Activated CD8-positive, alpha-beta memory T cell treated with anti-CD3 and anti-CD28 coated beads, Interleukin-2, amount 50 U/mL, for 1 hour (primary cell): Measurements from ENCODE around the gene JADE2.
"Not testable (repeated sequence)": the region's sequence is repeated elsewhere in the genome, so short reads cannot be mapped to it uniquely, and the experiment has no call there.

ENCODE experiments used
- DNase-seq: peaks from one replicate; pipeline ENCODE4 v3.0.0-alpha.2; 2020; ENCODE audit errors: extremely low read depth

Gene JADE2

DNA sequence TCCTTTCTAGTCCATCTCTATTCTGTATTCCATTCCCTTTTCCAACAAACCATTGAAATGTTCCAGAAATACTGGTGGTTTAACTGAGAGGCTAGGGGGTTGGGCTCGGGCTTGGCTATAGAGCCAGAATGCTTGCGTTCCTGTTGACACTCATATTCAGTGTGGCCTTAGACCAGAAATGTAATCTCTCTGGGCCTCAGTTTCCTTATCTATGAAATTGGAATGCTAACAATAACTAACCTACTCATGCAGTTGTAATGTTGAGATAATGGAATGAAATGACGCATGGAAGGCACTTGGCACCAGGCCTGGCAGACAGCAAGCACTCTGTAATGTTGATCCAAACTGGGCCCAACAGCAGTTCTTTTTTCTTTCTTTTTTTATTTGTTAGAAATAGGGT lies 26.8 kb downstream of the JADE2 start:
- no peak for DNase-seq

DNA sequence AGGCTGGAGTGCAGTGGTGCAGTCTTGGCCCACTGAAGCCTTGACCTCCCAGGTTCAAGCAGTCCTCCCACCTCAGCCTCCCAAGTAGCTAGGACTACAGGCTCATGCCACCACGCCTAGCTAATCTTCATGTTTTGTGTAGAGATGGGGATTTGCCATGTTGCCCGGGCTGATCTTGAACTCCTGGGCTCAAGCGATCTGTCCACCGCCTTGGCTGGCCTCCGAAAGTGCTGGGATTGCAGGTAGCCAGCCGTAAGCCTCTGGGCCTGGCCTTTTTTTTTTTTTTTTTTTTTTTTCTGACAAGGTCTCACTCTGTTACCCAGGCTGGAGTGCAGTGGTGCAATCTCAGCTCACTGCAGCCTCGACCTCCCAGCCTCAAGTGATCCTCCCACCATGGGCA lies 27.2 kb downstream of the JADE2 start:
- not testable (repeated sequence) for DNase-seq

DNA sequence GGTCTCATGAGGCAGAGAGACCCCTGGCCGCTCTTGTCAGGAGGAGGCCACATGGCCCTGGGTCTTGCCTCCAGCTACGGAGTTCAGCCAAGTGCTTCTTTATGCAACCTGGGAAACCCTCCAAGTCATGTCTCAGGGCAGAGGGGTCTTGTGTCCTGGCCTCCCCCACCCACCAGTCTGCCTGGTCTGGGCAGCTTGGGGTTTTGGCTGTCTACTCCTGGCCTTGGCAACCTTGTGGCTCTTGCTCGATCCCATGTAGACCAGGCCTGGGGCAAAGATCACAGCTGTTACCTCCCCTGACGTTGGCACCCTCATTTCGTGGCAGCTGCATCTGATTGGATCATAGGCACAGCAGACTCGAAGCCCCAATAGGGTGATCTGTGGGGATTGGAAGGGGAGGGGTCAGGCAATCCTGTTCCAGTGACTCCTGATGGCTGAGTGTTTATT lies 28.4 kb downstream of the JADE2 start:
- DNase-seq = no peak

DNA sequence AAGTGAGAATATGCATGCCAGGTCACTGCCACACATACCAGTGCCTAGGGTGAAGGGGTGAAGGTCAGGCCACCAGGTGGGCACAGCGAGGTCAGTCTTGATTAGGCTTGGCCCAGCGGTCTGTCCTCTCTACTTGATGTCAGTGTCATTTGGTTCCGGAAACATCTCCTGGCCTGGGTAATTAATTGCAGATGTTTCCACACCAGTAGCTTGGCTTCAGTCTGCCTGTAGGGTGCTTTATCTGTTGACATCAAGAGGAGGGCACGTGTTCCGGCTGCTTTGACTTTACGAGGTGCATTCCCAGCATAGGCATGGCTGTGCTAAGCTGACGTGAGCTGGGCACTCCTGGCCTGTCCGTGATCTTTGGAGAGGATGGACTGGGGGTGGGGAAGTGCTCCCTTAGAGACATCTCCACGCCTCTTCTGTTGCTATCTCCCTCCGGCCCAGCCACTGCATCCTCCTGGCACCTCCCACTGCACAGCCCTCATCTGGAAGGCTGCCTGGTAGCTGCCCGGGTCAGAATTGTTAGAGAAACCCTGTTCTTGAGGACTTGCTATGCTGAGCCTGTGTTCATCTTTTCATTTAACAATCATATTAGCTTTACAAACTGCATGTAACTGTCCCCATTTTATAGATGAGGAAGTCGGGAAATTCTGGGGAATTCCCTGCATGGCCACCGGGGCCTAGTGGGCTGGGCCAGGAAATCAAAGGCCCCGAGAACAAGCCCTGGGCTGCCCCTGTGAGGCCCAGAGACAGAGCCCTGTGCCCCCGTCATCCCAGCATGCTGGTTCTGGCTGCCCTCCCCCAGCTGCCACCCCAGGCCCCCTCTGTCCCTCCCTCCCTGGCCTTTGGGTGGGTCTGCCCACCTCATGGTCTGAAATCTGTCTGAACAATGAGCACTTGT lies 29.1 kb downstream of the JADE2 start:
- no peak for DNase-seq

DNA sequence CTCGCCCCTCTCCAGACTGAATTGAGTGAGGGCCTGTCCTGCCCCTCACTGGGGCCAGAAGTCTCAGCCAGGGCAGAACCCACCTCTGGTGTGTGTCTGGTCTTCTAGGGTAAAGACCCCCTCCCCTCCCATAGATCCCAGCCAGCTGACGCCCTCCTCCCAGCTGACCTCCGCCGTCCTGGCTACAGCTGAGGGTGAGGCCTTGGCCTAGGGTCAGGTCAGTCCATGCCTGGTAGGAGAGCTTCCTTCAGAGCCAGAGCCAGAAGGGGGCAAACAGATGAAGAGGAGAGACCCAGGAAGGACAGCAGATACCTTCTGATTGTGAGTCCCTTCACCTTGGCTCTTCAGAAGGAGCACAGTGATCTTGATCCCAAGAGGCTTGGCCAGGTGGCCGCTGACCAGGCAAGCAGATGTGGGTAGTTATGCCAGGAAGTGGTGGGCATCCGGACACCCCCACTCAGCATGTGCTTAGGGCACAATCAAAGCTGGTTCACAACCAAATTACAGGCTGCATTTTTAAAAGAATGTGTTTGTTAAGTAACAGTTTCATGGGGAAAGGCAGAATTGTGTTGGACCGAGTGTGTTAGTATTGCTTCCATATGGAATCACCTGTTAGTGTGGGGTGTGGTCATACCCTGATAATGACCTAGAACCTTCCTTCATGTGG lies 29.9 kb downstream of the JADE2 start:
- no peak for DNase-seq

DNA sequence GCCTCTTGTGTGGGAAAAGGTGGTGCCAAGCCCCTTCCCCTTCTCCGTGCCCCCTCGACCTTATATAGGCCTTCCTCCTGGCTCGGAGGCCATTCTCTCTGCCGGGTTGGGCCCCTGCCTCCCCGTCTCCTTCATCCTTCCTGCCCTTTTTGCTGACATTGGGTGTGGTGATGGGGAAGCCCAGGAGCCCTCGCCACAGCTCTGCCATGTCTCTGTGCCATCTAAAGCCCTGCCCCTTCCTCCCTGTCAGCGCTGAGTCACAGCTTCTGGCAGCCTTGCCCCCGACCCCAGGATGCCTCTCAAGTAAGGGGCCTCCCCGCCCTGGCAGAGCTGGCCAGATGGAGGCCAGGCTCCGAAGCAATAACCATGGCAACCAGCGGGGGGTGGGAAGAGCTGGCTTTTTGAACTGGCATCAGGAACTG lies 30.4 kb downstream of the JADE2 start:
- peak; percentile 79 for DNase-seq

DNA sequence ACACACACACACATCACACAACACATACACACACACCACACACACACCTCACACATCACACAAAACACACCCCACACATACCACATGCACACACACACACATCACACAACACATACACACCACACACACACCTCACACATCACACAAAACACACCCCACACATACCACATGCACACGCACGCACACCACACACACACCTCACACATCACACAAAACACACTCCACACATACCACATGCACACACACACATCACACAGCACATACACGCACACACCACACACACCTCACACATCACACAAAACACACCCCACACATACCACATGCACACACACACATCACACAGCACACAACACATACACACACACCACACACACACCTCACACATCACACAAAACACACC lies 31.1 kb downstream of the JADE2 start:
- DNase-seq = not testable (repeated sequence)

DNA sequence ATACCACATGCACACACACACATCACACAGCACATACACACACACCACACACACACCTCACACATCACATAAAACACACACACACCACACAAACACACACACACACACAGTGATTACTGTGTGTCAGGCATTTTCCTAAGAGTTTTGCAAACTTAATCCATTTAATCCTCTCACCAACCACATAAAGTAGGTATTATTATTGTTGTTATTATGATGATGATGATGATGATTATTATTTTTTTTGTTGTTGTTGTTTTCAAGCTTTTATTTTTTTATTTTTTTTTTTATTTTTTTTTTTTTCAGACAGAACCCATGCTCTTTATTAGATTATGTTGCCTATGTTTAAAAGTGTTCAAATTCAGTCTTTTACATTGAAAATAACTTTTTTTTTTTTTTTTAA lies 31.5 kb downstream of the JADE2 start:
- no peak for DNase-seq

DNA sequence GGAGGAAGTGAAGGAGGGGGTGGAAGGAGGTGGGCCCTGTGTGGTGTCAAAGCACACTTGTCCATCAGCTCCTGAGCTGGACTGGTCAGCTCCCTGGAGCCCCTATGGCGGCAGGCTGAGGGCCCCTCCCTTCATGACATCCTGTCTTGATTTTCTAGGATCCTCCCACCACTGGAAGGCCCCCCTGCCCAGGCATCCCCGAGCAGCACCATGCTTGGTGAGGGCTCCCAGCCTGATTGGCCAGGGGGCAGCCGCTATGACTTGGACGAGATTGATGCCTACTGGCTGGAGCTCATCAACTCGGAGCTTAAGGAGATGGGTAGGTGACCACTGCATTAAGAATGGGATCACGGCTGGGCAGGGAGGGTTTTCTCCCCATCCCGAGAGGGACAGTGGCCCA lies 34.2 kb downstream of the JADE2 start:
- DNase-seq = no peak

DNA sequence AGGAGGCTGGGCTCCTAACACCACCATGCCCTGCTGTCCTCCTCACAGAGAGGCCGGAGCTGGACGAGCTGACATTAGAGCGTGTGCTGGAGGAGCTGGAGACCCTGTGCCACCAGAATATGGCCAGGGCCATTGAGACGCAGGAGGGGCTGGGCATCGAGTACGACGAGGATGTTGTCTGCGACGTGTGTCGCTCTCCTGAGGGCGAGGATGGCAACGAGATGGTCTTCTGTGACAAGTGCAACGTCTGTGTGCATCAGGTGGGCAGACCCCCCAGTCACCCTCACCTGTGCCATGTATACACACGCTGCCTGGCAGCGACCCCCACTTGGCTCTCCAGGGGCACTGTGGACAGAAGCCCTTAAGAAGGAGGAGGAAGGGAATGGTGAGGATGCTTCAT lies 35.2 kb downstream of the JADE2 start:
- no peak for DNase-seq

DNA sequence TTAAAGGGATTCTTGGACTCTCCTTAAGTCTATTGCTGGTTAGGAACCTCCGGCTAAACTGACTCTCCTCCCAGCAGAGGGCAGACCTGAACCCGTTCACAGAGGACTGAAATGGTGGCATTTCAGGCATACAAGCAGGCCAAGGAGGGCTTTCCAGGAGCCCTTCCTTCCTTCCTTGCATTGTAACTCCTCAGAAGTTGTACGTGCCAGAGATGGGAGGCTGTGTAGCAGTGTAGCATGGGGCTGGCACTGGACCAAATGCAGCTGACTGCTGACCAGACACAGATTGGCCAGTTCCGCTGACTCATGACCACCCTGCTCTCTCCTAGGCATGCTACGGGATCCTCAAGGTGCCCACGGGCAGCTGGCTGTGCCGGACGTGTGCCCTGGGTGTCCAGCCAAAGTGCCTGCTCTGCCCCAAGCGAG lies 36.4 kb downstream of the JADE2 start:
- no peak for DNase-seq

DNA sequence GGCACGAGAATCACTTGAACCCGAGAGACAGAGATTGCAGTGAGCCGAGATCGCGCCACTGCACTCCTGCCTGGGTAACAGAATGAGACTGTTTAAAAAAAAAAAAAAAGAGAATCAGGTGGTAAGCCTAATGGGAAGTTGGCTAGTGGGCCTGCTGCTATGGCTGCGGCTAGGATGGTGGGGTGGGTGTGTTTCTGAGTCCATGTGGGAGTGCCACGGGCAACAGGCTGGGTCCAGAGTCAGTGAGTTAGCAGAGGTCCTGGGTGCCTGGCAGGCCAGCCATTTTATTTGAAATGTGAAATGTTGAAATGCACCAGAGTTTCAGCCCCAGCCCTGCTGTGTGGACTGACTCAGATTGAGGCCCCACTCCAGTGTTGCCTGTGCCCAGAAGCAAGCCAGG lies 37.8 kb downstream of the JADE2 start:
- no peak for DNase-seq

DNA sequence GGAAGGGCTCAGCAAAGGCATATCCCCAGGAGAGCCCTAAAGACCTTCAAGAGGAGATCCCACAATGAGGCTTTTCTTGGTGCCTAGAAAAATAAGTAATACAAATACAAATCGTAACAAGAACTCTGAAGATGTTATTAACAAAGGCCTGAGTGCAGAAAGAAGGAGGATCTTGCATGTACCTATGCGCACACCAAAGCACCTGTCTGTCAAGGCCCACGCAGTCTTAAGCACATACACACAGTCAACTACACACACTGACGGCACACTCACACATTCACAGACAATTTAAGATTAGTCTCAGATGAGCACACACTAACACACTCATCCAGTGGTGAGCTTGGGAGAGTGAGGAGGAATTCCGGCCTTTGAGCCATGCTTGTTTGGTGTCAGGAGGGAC lies 38.5 kb downstream of the JADE2 start:
- DNase-seq = no peak

DNA sequence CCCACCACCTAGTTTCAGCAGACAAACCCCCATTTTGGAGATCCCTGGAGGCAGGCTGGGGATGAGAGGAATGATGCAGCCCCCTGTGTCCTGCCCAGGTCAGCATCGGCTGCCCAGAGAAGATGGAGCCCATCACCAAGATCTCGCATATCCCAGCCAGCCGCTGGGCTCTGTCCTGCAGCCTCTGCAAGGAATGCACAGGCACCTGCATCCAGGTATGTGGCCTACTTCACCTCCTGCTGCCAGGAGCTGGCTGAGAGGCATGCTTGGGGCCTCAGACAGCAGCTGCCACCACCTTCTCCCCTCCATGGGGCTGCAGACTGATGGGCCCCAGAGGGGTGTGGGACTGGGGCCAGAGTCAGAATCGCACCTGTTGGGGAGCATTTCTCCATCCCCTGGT lies 38.9 kb downstream of the JADE2 start:
- DNase-seq = no peak

DNA sequence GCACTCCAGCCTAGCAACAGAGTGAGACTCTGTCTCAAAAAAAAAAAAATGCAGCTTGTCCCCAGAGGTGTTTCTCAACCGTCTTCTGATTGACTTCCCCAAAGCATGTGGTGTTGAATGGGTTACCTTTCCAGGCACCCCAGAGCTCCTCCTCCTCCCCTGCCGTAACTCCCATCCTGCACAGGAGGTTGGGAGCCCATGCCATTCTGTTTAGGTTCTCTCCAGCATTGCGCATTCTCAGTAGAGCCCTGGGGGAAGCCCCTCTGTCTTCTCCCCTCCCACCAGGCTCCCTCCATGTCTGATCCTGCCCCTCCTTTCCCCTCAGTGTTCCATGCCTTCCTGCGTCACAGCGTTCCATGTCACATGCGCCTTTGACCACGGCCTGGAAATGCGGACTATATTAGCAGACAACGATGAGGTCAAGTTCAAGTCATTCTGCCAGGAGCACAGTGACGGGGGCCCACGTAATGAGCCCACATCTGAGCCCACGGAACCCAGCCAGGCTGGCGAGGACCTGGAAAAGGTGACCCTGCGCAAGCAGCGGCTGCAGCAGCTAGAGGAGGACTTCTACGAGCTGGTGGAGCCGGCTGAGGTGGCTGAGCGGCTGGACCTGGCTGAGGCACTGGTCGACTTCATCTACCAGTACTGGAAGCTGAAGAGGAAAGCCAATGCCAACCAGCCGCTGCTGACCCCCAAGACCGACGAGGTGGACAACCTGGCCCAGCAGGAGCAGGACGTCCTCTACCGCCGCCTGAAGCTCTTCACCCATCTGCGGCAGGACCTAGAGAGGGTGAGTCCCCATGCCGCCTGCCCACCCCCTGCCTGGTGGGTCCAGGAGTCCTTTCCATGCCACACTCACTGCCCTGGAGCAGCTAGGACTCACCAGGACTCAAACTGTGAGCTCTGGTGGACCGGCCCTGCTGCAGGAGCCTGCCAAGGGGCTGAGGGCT lies 40.6 kb downstream of the JADE2 start:
- DNase-seq = no peak

DNA sequence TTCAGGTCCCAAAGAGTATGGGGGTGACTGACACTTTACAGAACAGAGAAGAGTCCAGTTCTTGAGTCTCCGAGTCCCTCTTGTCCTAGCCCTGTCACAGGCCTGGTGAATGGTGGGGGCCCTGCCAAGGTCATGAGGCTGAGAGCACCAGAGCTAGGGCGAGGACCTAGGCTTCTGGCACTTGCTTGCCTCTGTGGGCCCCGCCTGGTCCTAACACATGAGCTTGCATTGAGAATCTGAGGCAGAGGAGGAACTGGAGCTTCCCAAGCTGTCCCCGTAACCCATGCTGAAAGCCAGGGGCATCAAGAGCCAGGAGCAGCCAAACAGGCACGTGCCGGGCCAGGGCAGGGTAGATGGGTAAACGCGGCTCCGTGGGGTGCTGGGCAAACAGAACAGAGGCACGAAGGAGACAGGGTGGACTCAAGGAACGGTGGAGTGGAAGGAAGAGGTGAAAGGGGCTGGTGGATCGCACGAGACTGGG lies 41.3 kb downstream of the JADE2 start:
- DNase-seq = no peak

DNA sequence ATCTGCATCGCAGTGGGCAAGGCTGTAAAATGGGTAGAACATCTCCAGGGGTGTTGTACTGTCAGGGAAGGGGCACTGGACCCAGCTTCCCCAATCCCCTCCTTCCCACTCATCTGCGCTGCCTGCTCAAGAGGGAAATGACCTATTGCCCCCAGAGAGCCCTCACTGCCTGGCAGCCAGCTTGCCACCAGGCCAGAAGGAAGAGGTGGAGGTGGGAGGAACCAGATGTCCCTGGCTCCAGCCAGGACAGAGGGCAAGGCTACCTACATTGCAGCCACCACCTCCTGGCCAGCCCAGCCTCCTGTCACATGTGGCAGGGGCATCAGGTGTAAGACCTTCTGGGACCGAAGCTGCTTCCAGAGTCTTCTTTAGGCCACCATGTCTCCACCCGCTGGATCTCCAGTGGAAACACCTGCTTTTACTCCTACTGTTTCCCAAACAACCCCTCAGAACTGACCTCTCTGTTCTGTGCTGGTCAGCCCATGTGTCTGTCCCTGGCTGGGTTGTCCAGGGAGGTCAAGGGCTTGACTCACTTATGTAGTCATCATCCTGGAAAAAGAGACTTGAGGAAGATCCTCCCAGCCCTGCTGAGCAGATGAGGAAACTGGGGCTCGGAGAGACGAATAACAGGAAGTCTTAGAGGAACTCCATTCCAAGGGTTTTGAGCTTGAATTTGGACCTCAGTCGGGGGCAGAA lies 42.3 kb downstream of the JADE2 start:
- DNase-seq = no peak

DNA sequence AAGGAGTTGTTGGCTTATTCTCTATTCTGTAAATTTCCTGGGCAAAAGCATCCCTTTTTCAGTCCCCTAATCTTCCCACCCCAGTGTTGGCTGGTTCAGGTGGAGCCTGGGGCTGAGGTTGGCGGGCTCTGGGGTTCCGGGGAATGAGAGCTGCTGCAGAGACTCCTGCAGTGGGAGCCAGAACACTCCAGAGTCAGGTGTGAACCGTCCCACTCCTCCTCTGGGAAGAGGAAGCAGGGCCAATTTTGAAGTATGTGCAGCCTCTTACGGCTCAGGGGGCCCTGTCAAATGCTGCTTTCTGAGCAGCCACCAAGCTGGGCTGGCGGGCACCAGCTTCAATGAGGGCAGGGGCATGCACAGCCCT lies 42.8 kb downstream of the JADE2 start:
- DNase-seq = no peak

DNA sequence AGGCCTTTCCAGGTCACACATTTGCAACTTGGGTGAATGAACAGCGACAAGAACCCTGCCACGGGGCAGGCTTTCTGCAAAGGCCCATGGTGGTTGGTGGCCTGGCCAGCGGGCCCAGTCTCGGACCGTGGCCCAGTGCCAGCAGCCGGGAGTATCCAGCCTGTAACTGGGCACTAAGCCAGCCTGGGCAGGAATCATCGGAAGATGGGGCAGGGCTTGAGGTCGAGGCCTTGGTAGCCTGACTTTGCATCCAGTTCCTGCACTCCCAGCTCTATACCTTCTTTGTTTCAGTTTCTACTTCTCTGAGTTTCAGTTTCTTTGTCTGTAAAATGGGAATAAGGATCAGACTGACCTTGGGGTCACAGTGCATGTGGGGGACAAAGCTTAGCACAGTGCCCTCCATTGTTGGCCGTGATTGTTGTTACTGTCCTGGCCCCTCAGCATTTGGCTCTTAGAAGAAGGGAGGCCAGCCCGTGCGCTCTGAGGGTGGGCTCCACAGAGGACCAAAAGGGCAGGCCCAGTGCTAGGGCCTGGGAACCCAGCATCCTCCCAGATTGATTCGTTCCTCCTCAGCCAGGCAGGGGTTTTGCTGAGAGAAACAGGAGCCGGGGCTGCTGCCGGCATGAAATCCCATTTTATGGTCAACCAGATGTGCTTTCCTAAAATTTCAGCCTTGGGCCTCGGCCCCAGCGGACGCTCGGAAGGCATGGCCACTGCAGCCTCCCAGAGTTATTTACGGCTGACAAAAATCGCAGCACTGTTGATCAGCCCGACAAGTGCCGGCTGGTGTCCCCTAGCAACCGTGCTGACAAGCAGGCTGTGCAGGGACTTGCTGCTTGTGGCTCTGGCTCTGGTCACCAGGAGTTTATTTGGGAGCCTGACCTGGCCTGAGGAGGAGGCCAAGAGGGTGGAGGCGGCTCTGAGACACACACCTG lies 43.6 kb downstream of the JADE2 start:
- no peak for DNase-seq

DNA sequence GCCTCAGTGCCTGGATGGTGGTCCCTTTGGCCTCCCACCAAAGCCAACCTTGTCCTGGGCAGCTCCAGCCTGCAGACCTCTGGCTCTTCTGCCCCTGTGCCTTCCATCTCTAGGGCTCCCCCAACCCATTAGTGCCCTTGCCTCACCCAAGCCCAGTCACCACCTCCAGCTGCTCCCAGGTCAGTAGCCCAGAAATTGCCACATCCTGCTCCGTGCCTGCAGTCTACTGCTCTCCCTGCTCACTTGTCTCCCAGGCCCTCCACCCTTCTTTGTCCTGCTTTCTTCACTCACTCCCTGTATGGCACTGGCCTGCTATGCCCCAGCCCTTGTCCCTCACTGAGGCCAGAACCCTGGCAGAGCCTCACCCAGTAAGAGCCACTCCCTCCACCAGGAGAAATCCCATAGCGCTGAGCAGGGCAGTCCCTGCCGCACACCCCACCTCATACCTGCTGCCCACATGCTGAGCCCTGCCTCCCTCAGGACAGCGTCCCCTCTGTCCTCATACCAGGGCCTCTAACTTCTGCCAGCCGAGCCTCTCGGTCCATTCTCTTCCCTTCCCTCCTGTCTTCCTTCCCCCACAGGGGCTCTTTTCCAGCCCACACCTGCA lies 44.4 kb downstream of the JADE2 start:
- DNase-seq = no peak
